SK-N-SH treated with all-trans-retinoic acid at 6 μM for 48 hours (cell line): ENCODE measurements around the gene MSRB1.

Experiments used
- ARNTL ChIP-seq: fragments of 450-650 bp; formaldehyde crosslinking; IDR thresholded peaks from 2 replicates; pipeline ENCODE4 v1.5.0; 2020; ENCODE audit warnings: low read depth, mild to moderate bottlenecking, moderate library complexity, borderline replicate concordance
- RARB ChIP-seq: fragments of 250-450 bp; sonication (Bioruptor Pico); IDR thresholded peaks from 2 replicates; pipeline ENCODE4 v1.8.0; 2021; ENCODE audit warnings: mild to moderate bottlenecking, moderate library complexity
- TOX ChIP-seq: fragments of 250-450 bp; sonication (Bioruptor Pico); IDR thresholded peaks from 2 replicates; pipeline ENCODE4 v1.8.0; 2021; ENCODE audit warnings: mild to moderate bottlenecking, moderate library complexity, borderline replicate concordance
- ZFP3 ChIP-seq: fragments of 250-450 bp; sonication (Bioruptor Pico); IDR thresholded peaks from 2 replicates; pipeline ENCODE4 v1.5.0; 2020; ENCODE audit warnings: mild to moderate bottlenecking, moderate library complexity
- ZFP30 ChIP-seq: fragments of 450-650 bp; formaldehyde crosslinking; IDR thresholded peaks from 2 replicates; pipeline ENCODE4 v1.5.0; 2022; ENCODE audit warnings: mild to moderate bottlenecking, moderate library complexity
- ZNF565 ChIP-seq: fragments of 450-650 bp; formaldehyde crosslinking; conservative IDR thresholded peaks from 2 replicates; pipeline ENCODE4 v1.5.0; 2020; ENCODE audit warnings: low read depth, mild to moderate bottlenecking, moderate library complexity
- TF ChIP-seq, protein P1 (sequence below): fragments of 250-450 bp; sonication (Bioruptor Pico); IDR thresholded peaks from 2 replicates; pipeline ENCODE4 v1.5.1; 2021; ENCODE audit warnings: mild to moderate bottlenecking, moderate library complexity
- TF ChIP-seq, protein P2 (sequence below): fragments of 250-450 bp; sonication (Bioruptor Pico); IDR thresholded peaks from 2 replicates; pipeline ENCODE4 v1.8.0; 2021; ENCODE audit warnings: low read depth, mild to moderate bottlenecking, moderate library complexity, borderline replicate concordance
- TF ChIP-seq, protein P3 (sequence below): fragments of 250-450 bp; sonication (Bioruptor Pico); IDR thresholded peaks from 2 replicates; pipeline ENCODE4 v1.8.0; 2020; ENCODE audit warnings: mild to moderate bottlenecking, moderate library complexity, borderline replicate concordance

DNA sequence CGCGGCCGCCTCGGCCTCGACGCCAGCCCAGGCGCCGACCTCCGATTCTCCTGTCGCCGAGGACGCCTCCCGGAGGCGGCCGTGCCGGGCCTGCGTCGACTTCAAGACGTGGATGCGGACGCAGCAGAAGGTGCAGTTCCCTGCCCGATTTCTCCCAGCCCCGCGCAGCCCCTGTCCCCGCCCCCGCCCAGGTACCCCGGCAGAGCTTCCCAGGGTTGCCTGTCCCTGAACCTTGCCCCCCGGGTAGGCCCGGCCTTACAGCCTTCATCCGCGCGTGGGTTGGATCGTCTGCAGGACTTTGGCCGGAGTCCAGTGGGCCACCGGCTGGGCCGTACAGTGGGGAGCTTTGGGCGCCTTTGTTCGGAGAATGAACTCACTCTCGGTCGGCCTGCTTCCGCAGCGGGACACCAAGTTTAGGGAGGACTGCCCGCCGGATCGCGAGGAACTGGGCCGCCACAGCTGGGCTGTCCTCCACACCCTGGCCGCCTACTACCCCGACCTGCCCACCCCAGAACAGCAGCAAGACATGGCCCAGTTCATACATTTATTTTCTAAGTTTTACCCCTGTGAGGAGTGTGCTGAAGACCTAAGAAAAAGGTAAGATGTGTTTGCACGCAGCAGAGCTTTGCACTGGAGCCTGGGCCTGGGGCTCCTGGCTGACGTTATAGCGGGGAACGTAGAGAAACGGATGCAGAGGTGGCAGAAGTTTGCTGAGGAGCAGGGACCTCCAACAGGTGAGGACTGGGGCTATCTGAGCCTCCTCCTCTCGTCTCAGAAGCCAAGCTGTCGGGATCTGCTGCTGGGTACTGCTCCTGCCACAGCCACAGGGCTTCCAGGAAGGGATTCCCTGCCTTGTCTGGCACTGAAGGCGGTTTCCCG is 41.6 kb upstream of the MSRB1 start:
- TF ChIP-seq ZNF565 (CRISPR knock-in tag) = no peak
- no peak for TF ChIP-seq ZFP30 (CRISPR knock-in tag)
- no peak for TF ChIP-seq TOX (CRISPR knock-in tag)
- TF ChIP-seq, protein P1, sequence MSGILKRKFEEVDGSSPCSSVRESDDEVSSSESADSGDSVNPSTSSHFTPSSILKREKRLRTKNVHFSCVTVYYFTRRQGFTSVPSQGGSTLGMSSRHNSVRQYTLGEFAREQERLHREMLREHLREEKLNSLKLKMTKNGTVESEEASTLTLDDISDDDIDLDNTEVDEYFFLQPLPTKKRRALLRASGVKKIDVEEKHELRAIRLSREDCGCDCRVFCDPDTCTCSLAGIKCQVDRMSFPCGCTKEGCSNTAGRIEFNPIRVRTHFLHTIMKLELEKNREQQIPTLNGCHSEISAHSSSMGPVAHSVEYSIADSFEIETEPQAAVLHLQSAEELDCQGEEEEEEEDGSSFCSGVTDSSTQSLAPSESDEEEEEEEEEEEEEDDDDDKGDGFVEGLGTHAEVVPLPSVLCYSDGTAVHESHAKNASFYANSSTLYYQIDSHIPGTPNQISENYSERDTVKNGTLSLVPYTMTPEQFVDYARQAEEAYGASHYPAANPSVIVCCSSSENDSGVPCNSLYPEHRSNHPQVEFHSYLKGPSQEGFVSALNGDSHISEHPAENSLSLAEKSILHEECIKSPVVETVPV (CRISPR knock-in tag) = no peak
- no peak for TF ChIP-seq RARB (CRISPR knock-in tag)
- no peak for TF ChIP-seq ARNTL (CRISPR knock-in tag)
- TF ChIP-seq ZFP3 (CRISPR knock-in tag) = no peak
- TF ChIP-seq, protein P2, sequence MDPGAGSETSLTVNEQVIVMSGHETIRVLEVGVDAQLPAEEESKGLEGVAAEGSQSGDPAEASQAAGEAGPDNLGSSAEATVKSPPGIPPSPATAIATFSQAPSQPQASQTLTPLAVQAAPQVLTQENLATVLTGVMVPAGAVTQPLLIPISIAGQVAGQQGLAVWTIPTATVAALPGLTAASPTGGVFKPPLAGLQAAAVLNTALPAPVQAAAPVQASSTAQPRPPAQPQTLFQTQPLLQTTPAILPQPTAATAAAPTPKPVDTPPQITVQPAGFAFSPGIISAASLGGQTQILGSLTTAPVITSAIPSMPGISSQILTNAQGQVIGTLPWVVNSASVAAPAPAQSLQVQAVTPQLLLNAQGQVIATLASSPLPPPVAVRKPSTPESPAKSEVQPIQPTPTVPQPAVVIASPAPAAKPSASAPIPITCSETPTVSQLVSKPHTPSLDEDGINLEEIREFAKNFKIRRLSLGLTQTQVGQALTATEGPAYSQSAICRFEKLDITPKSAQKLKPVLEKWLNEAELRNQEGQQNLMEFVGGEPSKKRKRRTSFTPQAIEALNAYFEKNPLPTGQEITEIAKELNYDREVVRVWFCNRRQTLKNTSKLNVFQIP = no peak
- TF ChIP-seq, protein P3, sequence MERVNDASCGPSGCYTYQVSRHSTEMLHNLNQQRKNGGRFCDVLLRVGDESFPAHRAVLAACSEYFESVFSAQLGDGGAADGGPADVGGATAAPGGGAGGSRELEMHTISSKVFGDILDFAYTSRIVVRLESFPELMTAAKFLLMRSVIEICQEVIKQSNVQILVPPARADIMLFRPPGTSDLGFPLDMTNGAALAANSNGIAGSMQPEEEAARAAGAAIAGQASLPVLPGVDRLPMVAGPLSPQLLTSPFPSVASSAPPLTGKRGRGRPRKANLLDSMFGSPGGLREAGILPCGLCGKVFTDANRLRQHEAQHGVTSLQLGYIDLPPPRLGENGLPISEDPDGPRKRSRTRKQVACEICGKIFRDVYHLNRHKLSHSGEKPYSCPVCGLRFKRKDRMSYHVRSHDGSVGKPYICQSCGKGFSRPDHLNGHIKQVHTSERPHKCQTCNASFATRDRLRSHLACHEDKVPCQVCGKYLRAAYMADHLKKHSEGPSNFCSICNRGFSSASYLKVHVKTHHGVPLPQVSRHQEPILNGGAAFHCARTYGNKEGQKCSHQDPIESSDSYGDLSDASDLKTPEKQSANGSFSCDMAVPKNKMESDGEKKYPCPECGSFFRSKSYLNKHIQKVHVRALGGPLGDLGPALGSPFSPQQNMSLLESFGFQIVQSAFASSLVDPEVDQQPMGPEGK (CRISPR knock-in tag) = no peak
